ENCODE data around the gene CHID1. TPM values are rescaled to one million over a fixed set of nuclear protein-coding genes. Genes with fewer than 3 reads are reported as not detected.

Gene CHID1
- polyA plus RNA-seq, 2 donors: 22.5 to 30.7 TPM

- no peaks in the 10 kb centered on the region for H3K9me3 ChIP-seq (ENCODE audit: control insufficient read depth in 2 of 2, insufficient read depth in 1 of 2, low read depth in 1 of 2, low read length in 1 of 2)
- 0 to 1% methylated on average over 36 to 53 of the region's 53 CpGs for WGBS, 2 donors
- H3K4me3 ChIP-seq (ENCODE audit: low read depth in 1 of 2, low read length in 2 of 2): peak overlapping the region; percentile 72 to 92
- H3K27me3 ChIP-seq (ENCODE audit: control insufficient read depth in 1 of 2, insufficient read depth in 2 of 2, low read length in 2 of 2): no peaks in the 10 kb centered on the region
- peak overlapping the region; percentile 72 to 79 for H3K27ac ChIP-seq (ENCODE audit: low read depth in 2 of 2, low read length in 1 of 2)
- peaks cover 10 to 23% of the 10 kb centered on the region in 2 donors for H3K4me1 ChIP-seq (ENCODE audit: control insufficient read depth in 2 of 2, insufficient read depth in 2 of 2, low read length in 1 of 2)
- H3K36me3 ChIP-seq (ENCODE audit: control insufficient read depth in 2 of 2, insufficient read depth in 2 of 2, low read length in 1 of 2): peaks cover 0 to 16% of the 10 kb centered on the region in 2 donors
Measured at GRCh38 chr11:843086-843734, 67.4 kb downstream of the CHID1 start.

GRCh38 chr11:842370-843002 is 68.1 kb downstream of the CHID1 start, which contains the start of the genes POLR2L and TSPAN4:
Gene POLR2L (minus strand): TSS chr11:842529. CDS start chr11:842508, 21 bp downstream.
Gene TSPAN4 (plus strand): TSS chr11:842852. CDS start chr11:850305, 7,453 bp downstream.
- Histone ChIP-seq H3K27ac (ENCODE audit: low read depth in 2 of 2, low read length in 1 of 2) (peak within 1 kb of the TSS; percentile 72 to 79), H3K4me3 (ENCODE audit: low read depth in 1 of 2, low read length in 2 of 2) (peak within 1 kb of the TSS; percentile 72 to 92), H3K36me3 (ENCODE audit: control insufficient read depth in 2 of 2, insufficient read depth in 2 of 2, low read length in 1 of 2) (peaks cover 0 to 21% of the 10 kb centered on the region in 2 donors), H3K27me3 (ENCODE audit: control insufficient read depth in 1 of 2, insufficient read depth in 2 of 2, low read length in 2 of 2) (no peaks in the 10 kb centered on the region), H3K9me3 (ENCODE audit: control insufficient read depth in 2 of 2, insufficient read depth in 1 of 2, low read depth in 1 of 2, low read length in 1 of 2) (no peaks in the 10 kb centered on the region), H3K4me1 (ENCODE audit: control insufficient read depth in 2 of 2, insufficient read depth in 2 of 2, low read length in 1 of 2) (peaks cover 10 to 23% of the 10 kb centered on the region in 2 donors)
- WGBS, 2 donors: 0% methylated on average over 59 to 87 of the region's 87 CpGs

- H3K27ac ChIP-seq (ENCODE audit: low read depth in 2 of 2, low read length in 1 of 2): peak overlapping the region; percentile 72 to 79
- no peaks in the 10 kb centered on the region for H3K9me3 ChIP-seq (ENCODE audit: control insufficient read depth in 2 of 2, insufficient read depth in 1 of 2, low read depth in 1 of 2, low read length in 1 of 2)
- H3K4me3 ChIP-seq (ENCODE audit: low read depth in 1 of 2, low read length in 2 of 2): peak overlapping the region; percentile 72 to 92
- no peaks in the 10 kb centered on the region for H3K27me3 ChIP-seq (ENCODE audit: control insufficient read depth in 1 of 2, insufficient read depth in 2 of 2, low read length in 2 of 2)
- 0 to 1% methylated on average over 27 of the region's 27 CpGs for WGBS, 2 donors
- H3K36me3 ChIP-seq (ENCODE audit: control insufficient read depth in 2 of 2, insufficient read depth in 2 of 2, low read length in 1 of 2): peaks cover 3 to 26% of the 10 kb centered on the region in 2 donors
- H3K4me1 ChIP-seq (ENCODE audit: control insufficient read depth in 2 of 2, insufficient read depth in 2 of 2, low read length in 1 of 2): peaks cover 10 to 23% of the 10 kb centered on the region in 2 donors
Measured at GRCh38 chr11:841981-842369, 68.6 kb downstream of the CHID1 start.

- Histone ChIP-seq H3K4me3 (ENCODE audit: low read depth in 1 of 2, low read length in 2 of 2) (no peak overlapping the region), H3K27ac (ENCODE audit: low read depth in 2 of 2, low read length in 1 of 2) (no peak overlapping the region), H3K4me1 (ENCODE audit: control insufficient read depth in 2 of 2, insufficient read depth in 2 of 2, low read length in 1 of 2) (peaks cover 2 to 21% of the 10 kb centered on the region in 2 donors)
Measured at GRCh38 chr11:839875-840617, 70.6 kb downstream of the CHID1 start.

GRCh38 chr11:839280-839623 is 71.4 kb downstream of the CHID1 start:
- Histone ChIP-seq H3K36me3 (ENCODE audit: control insufficient read depth in 2 of 2, insufficient read depth in 2 of 2, low read length in 1 of 2) (peaks cover 3 to 34% of the 10 kb centered on the region in 2 donors), H3K27me3 (ENCODE audit: control insufficient read depth in 1 of 2, insufficient read depth in 2 of 2, low read length in 2 of 2) (no peaks in the 10 kb centered on the region), H3K9me3 (ENCODE audit: control insufficient read depth in 2 of 2, insufficient read depth in 1 of 2, low read depth in 1 of 2, low read length in 1 of 2) (no peaks in the 10 kb centered on the region), H3K4me3 (ENCODE audit: low read depth in 1 of 2, low read length in 2 of 2) (no peak overlapping the region), H3K4me1 (ENCODE audit: control insufficient read depth in 2 of 2, insufficient read depth in 2 of 2, low read length in 1 of 2) (peaks cover 7 to 27% of the 10 kb centered on the region in 2 donors), H3K27ac (ENCODE audit: low read depth in 2 of 2, low read length in 1 of 2) (no peak overlapping the region)
- 85 to 87% methylated on average over 5 of the region's 5 CpGs for WGBS, 2 donors

More at GRCh38 chr11:839875-840617, 70.6 kb downstream of the CHID1 start:
- no peaks in the 10 kb centered on the region for H3K27me3 ChIP-seq (ENCODE audit: control insufficient read depth in 1 of 2, insufficient read depth in 2 of 2, low read length in 2 of 2)
- no peaks in the 10 kb centered on the region for H3K9me3 ChIP-seq (ENCODE audit: control insufficient read depth in 2 of 2, insufficient read depth in 1 of 2, low read depth in 1 of 2, low read length in 1 of 2)
- H3K36me3 ChIP-seq (ENCODE audit: control insufficient read depth in 2 of 2, insufficient read depth in 2 of 2, low read length in 1 of 2): peaks cover 3 to 34% of the 10 kb centered on the region in 2 donors
- 74 to 80% methylated on average over 24 to 25 of the region's 25 CpGs for WGBS, 2 donors

- peaks cover 3 to 34% of the 10 kb centered on the region in 2 donors for H3K36me3 ChIP-seq (ENCODE audit: control insufficient read depth in 2 of 2, insufficient read depth in 2 of 2, low read length in 1 of 2)
- H3K4me1 ChIP-seq (ENCODE audit: control insufficient read depth in 2 of 2, insufficient read depth in 2 of 2, low read length in 1 of 2): peaks cover 7 to 30% of the 10 kb centered on the region in 2 donors
- WGBS, 2 donors: 38 to 42% methylated on average over 17 of the region's 17 CpGs
- H3K27me3 ChIP-seq (ENCODE audit: control insufficient read depth in 1 of 2, insufficient read depth in 2 of 2, low read length in 2 of 2): no peaks in the 10 kb centered on the region
- peak overlapping the region in 1 of 2 donors; percentile 34 for H3K27ac ChIP-seq (ENCODE audit: low read depth in 2 of 2, low read length in 1 of 2)
- no peaks in the 10 kb centered on the region for H3K9me3 ChIP-seq (ENCODE audit: control insufficient read depth in 2 of 2, insufficient read depth in 1 of 2, low read depth in 1 of 2, low read length in 1 of 2)
- no peak overlapping the region for H3K4me3 ChIP-seq (ENCODE audit: low read depth in 1 of 2, low read length in 2 of 2)
Measured at GRCh38 chr11:838441-839279, 72.0 kb downstream of the CHID1 start.

- H3K27me3 ChIP-seq (ENCODE audit: control insufficient read depth in 1 of 2, insufficient read depth in 2 of 2, low read length in 2 of 2): no peaks in the 10 kb centered on the region
- peaks cover 3 to 34% of the 10 kb centered on the region in 2 donors for H3K36me3 ChIP-seq (ENCODE audit: control insufficient read depth in 2 of 2, insufficient read depth in 2 of 2, low read length in 1 of 2)
- H3K4me3 ChIP-seq (ENCODE audit: low read depth in 1 of 2, low read length in 2 of 2): no peak overlapping the region
- no peak overlapping the region for H3K27ac ChIP-seq (ENCODE audit: low read depth in 2 of 2, low read length in 1 of 2)
- H3K9me3 ChIP-seq (ENCODE audit: control insufficient read depth in 2 of 2, insufficient read depth in 1 of 2, low read depth in 1 of 2, low read length in 1 of 2): no peaks in the 10 kb centered on the region
- H3K4me1 ChIP-seq (ENCODE audit: control insufficient read depth in 2 of 2, insufficient read depth in 2 of 2, low read length in 1 of 2): peaks cover 7 to 25% of the 10 kb centered on the region in 2 donors
- 69 to 72% methylated on average over 8 of the region's 8 CpGs for WGBS, 2 donors
Measured at GRCh38 chr11:837990-838307, 72.7 kb downstream of the CHID1 start.

- no peaks in the 10 kb centered on the region for H3K9me3 ChIP-seq (ENCODE audit: control insufficient read depth in 2 of 2, insufficient read depth in 1 of 2, low read depth in 1 of 2, low read length in 1 of 2)
- H3K4me3 ChIP-seq (ENCODE audit: low read depth in 1 of 2, low read length in 2 of 2): no peak overlapping the region
- H3K27me3 ChIP-seq (ENCODE audit: control insufficient read depth in 1 of 2, insufficient read depth in 2 of 2, low read length in 2 of 2): no peaks in the 10 kb centered on the region
- peaks cover 3 to 34% of the 10 kb centered on the region in 2 donors for H3K36me3 ChIP-seq (ENCODE audit: control insufficient read depth in 2 of 2, insufficient read depth in 2 of 2, low read length in 1 of 2)
- WGBS, 2 donors: 82 to 85% methylated on average over 22 of the region's 22 CpGs
- no peak overlapping the region for H3K27ac ChIP-seq (ENCODE audit: low read depth in 2 of 2, low read length in 1 of 2)
- H3K4me1 ChIP-seq (ENCODE audit: control insufficient read depth in 2 of 2, insufficient read depth in 2 of 2, low read length in 1 of 2): peaks cover 7 to 26% of the 10 kb centered on the region in 2 donors
Measured at GRCh38 chr11:837189-837989, 73.2 kb downstream of the CHID1 start.

All from esophagus (tissue), 2 donors.